NCI-H345 treated with DMSO at 0.1 percent for 48 hours (cell line): ENCODE measurements around the gene CEMIP2.
"Not testable (repeated sequence)": the region's sequence is repeated elsewhere in the genome, so short reads cannot be mapped to it uniquely, and the experiment has no call there.

Source experiments
- DNase-seq: peaks from one replicate; lab custom pipeline; 2025; ENCODE audit not compliant: unreplicated experiment; lab: John Stamatoyannopoulos, UW

CEMIP2 gene

DNA sequence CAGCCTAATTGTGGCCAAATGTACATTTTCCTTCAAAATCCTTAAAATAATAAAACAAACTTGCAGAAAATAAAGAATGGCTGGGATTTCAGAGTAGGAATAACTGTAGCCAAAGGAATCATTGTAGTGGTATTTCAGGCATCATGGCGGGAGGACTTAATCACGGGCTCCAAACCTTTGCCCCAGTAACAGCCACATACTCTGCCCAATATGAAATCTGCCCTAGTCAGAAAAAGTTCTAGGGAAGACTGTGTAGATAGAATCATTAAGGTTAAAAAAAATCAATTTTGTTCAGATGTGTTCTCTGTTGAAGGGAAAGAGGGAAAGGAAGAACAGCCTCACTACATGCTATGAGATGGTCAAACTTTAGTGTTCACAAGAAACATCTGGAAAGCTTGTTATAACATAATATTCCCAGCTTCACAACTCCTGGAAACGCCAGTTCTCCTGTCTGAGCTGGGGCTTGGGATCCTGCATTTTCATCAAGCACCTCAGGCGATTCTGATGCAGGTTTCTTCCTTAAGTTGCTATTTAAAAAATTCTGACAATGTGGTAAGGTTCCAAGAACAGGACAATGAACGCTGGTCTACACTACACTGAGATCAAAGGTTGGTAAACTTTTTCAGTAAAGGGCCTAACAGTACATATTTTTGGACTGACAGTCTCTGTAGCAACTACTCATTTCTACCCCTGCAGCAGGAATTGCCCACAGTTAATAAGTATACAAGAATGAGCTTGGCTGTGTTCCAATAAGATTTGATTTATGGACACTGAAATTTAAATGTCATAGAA, 87.9 kb downstream of the CEMIP2 start:
- no peak for DNase-seq

DNA sequence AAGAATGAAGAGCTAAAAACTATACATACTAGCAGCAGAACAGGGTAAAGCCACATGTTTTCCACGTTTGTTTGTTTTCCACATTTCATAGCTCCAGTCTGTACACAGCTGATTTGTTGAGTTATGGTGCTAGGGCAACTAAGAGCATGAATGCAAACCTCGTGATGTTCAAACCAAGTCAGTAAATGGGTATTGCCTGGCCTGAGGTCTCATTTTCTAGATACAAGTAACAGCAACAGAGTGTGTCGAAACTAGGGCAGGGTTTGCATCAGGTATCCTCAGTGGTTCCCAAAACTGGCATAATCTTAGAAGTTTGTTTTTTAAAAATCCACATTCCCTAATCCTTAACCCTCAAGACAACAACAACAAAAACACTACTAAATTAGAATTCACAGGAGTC, 89.3 kb downstream of the CEMIP2 start:
- no peak for DNase-seq

GRCh38 chr9:71677209-71677608, 91.1 kb downstream of the CEMIP2 start:
- no peak for DNase-seq

- DNase-seq: no peak
Observed at GRCh38 chr9:71676460-71676859, 91.9 kb downstream of the CEMIP2 start.

DNA sequence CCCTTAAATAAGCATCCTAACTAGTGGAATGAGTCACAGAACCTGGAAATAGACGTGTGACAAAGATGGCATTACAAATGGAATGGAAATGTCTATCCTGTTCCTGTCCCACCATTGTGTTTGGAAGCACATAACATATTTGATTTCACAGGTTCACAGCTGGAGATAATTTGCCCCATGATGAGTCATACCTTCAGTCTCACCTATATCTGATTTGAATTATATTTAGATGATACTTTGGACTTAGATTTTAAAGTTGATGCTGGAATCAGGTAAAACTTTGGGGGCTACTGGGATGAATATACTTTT, 92.5 kb downstream of the CEMIP2 start:
- DNase-seq: no peak

- DNase-seq: no peak
Observed at GRCh38 chr9:71675105-71675856, 93.0 kb downstream of the CEMIP2 start.

GRCh38 chr9:71672573-71672972, 95.7 kb downstream of the CEMIP2 start:
- DNase-seq: no peak

GRCh38 chr9:71671289-71671688, 97.0 kb downstream of the CEMIP2 start:
- no peak for DNase-seq

GRCh38 chr9:71670121-71670520, 98.2 kb downstream of the CEMIP2 start:
- no peak for DNase-seq

DNA sequence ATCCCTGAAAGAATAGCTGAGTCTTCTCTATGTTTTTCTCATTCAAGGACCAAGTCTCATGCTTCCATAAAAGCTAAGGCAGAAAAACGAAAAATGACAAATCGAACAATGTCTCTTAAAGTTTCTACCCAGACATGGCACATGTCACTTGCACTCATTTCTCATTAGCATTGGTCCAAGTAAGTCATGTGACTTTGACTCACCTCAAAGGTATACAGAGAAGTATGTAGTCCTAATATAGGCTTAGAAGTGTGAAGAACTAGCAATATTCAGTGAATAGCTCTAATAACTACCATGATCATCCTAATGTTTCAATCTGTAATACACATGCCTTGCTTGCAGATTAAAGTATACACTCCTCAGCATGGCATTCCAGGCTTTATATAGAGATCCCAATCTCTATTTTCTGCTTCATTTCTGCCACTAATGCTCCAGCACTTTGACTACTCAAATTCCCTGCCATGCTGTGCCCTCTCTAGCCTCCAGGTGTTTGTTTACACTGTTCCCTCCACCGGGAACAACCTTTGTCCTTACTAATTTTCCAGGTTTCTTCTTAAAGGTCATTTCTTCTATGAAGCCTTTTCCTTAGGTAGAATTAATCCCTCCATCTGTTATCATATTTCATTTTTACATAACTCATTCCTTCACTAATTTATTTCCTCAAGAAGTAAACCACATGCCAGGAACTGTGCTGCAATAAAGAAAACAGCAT, 98.9 kb downstream of the CEMIP2 start:
- DNase-seq: no peak

DNA sequence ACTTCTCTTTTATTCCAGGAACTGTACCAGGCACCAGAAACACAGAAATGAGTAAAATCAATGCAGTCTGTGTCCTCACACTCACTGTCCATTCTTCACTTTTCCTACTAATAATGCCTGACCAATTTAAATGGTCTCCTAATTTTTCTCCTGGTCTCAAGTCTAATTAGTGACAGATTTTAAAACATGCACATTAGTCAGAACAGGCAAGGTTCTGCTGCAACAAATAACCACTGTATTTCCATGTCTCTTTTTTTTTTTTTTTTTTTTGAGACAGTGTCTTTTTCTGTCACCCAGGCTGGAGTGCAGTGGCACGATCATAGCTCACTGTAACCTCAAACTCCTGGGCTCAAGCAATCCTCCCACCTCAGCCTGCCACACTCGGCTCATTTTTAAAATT, 99.6 kb downstream of the CEMIP2 start:
- no peak for DNase-seq

GRCh38 chr9:71665247-71665646, 103.1 kb downstream of the CEMIP2 start:
- no peak for DNase-seq

DNA sequence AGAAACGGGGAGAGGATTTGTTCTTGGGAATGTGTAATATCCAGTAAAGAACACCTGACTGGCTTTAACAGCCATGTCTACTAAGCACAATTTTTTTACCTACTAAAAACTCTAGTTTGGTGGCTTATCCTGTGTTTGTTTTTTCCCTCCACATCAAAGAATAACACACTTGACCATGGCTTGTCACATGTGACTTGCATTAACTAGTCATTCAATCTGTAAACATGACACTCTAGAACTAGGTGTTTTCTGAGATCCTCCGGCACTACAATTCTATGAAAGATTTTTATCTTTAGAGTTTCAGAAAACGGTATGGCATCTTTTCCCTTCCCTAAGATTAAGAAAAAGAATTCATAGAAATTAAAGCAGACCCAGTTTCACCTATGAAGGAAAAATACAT, 103.7 kb downstream of the CEMIP2 start:
- no peak for DNase-seq

GRCh38 chr9:71663931-71664459, 104.3 kb downstream of the CEMIP2 start:
- no peak for DNase-seq

DNA sequence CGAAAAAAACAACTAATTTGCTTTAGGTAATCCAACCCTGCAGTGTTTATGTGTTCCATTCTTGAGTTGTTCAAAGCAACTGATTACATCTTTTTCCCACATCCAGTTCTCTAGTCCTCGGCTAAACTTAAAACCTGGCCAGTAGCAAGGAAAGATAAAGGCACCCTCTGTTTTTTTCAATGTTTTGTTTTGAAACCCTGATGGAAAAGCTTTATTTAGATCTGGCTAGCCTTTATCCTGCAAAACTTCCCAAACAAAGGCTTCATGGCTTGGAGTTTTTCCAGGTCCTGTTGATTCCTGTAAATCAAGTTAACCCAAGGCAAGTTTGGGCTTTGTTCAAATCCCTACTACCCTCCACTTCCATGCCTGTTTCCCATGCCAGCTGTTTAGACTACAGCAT, 105.1 kb downstream of the CEMIP2 start:
- DNase-seq: no peak

DNA sequence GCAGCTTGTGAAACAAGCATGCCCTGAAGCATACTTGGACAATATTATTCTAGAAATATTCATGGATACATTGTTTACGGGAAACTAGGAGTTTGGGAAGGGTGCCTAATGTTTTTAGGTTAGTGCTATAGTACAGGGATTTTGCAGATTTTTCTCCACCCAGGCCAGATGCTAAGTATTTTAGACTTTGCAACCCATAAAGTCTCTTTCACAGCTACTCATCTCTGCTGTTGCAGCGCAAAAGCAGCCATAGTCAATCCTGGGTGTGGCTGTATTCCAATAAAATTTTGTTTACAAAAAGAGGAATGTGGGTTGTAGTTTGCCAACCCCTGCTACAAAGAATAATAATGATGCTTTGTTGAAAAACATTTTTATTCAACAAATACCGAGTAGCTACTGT, 106.2 kb downstream of the CEMIP2 start:
- DNase-seq: no peak

DNA sequence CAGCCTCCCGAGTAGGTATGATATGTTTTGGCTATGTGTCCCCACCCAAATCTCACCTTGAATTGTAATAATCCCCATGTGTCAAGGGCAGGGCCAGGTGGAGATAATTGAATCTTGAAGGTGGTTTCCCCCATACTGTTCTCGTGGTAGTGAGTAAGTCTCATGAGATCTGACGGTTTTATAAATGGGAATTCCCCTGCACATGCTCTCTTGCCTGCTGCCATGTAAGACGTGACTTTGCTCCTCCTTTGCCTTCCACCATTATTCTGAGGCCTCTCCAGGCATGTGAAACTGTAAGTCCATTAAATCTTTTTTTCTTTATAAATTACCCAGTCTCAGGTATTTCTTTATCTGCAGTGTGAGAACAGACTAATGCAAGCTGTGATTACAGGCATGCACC, 111.0 kb downstream of the CEMIP2 start:
- not testable (repeated sequence) for DNase-seq

DNA sequence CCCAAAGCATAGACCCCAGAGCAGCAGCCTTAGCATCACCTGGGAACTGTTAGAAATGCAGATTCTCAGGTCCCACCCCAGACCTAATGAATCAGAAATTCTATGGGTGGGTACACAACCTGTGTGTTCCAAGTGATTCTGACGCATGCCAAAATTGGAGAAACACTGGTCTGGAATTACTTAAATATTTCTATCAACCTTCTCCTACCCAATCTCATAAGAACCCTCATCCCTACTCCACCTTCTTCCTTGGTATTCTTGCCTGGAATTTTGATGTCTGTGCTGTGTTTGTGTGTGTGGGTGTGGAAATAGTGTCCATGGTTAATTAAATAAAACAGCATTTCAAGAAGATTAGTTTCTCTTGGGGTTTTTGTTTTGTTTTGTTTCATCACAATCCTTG, 111.8 kb downstream of the CEMIP2 start:
- DNase-seq: no peak

- DNase-seq: no peak
Observed at GRCh38 chr9:71655778-71656177, 112.5 kb downstream of the CEMIP2 start.

DNA sequence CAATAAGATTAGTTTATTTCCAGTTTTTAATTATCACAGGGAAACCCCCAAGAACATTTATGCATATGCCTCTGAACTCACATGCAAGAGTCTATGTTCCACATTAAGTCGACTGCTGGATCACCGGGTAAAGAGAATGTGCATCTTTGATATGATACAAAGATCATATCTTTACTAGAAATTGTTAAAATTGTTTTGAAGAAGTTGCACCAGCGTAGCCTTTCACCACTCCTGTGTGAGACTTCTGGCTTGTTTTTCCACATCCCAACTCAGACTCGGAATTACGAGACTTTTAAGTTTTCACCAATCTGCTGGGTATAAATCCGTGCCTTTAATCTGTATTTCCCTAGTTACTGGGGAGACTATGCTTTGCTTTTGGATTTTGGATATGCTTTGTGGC, 113.2 kb downstream of the CEMIP2 start:
- DNase-seq: no peak

- no peak for DNase-seq
Observed at GRCh38 chr9:71652480-71652879, 115.8 kb downstream of the CEMIP2 start.

GRCh38 chr9:71648453-71648852, 119.9 kb downstream of the CEMIP2 start:
- no peak for DNase-seq
